Activated T-helper 1 cell treated with anti-CD3 and anti-CD28 coated beads, Interleukin-12 subunit alpha, Interleukin-12 subunit beta, Interleukin-2, Interleukin-4 antibody, amounts not matched to agents 30 ng/mL and 10 ng/mL and 1 ng/mL, durations not matched to agents 14 hours and 24 hours and 36 hours (primary cell): ENCODE data around the gene PNPLA7. TPM values are rescaled to one million over a fixed set of nuclear protein-coding genes. Genes with fewer than 3 reads are reported as not detected.
"Not testable (repeated sequence)": the region's sequence is repeated elsewhere in the genome, so short reads cannot be mapped to it uniquely, and the experiment has no call there.

Experiments
- DNase-seq: peaks from one replicate; pipeline ENCODE4 v3.0.0; 2021; ENCODE audit warnings: low spot score
- H3K27ac Mint-ChIP-seq: one replicate; pipeline ENCODE4 v1.8.0; 2021; ENCODE audit warnings: mild to moderate bottlenecking, mixed read lengths
- H3K27me3 Mint-ChIP-seq: one replicate; pipeline ENCODE4 v1.8.0; 2022; ENCODE audit warnings: mild to moderate bottlenecking, moderate library complexity, mixed read lengths; ENCODE audit not compliant: insufficient read depth
- H3K36me3 Mint-ChIP-seq: one replicate; pipeline ENCODE4 v1.8.0; 2021; ENCODE audit warnings: low read depth, mixed read lengths
- H3K4me1 Mint-ChIP-seq: one replicate; pipeline ENCODE4 v1.8.0; 2021; ENCODE audit warnings: low read depth, mixed read lengths
- H3K4me3 Mint-ChIP-seq: one replicate; pipeline ENCODE4 v1.8.0; 2021; ENCODE audit warnings: mild to moderate bottlenecking, moderate library complexity, mixed read lengths
- H3K9me3 Mint-ChIP-seq: one replicate; pipeline ENCODE4 v1.8.0; 2021; ENCODE audit warnings: mixed read lengths
- intact Hi-C: fragments of 100-400 bp; cut with micrococcal nuclease; formaldehyde crosslinking; loops from one replicate; pipeline ENCODE4 v1.15.1; 2024
- total RNA-seq: library from RNA; stranded (reverse); gene quantifications from 2 replicates; pipeline ENCODE4 v1.2.3, GENCODE V29; 2022

Gene PNPLA7
- total RNA-seq, 1 donor from 2014 or later, result 1.2 TPM

DNA sequence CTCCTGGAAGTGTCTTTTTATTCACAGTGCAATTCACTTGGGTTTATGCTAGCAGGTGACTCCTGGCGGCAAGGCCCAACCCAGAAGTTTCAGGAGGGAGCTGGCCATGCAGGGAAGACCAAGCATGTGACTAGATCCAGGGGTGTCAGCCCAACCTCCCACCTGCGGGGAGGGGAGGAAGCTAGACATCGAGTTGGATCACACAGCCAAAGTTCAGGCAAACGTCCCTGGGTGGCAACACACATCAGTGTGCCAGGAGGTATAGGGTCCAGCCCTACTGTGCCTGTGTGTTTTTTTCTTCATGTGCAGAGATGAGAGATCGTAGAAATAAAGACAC, 25.3 kb downstream of the PNPLA7 start:
- Mint-ChIP-seq H3K27ac (no peak overlapping the region), H3K9me3 (no peaks in the 10 kb centered on the region), H3K36me3 (no peaks in the 10 kb centered on the region), H3K4me3 (no peak overlapping the region), H3K27me3 (peaks cover 4% of the 10 kb centered on the region), H3K4me1 (peaks cover 6% of the 10 kb centered on the region)
- no peak for DNase-seq
- intact Hi-C loops, result loop anchor here (10.0 kb wide), 1 partner anchor 100 kb away; the partner anchor contains the start of genes EXD3 and NOXA1

DNA sequence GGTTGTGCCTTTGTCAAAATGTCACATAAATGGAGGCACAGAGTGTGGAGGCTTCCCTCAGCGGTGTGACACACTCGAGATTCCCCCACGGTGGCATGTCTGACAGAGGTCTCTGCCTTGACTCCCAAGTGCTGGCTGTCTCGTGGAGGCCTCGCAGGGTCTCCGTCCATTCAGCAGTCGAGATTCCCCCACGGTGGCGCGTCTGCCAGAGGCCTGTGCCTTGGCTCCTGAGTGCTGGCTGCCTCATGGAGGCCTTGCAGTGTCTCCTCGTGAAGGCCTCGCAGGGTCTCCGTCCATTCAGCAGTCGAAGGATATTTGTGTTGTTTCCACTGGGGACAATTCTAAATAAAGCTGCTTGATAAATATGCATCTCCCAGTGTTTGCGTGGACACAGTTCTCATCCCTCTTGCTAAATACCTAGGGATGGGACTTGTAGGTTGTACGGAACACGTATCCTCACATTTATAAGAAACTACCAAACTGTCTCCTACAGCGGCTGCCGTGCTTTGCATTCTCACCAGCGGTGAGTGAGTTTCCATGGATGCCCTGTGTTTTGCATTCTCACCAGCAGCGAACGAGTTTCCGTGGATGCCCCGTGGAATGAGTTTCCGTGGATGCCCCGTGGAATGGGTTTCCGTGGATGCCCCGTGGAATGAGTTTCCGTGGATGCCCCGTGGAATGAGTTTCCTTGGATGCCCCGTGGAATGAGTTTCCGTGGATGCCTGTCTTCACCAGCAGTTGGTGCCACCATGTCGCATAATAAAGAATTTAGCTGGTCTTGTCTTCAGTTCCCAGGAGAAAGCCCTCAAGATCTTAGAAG, 25.8 kb downstream of the PNPLA7 start:
- H3K4me3 Mint-ChIP-seq, result no peak overlapping the region
- peaks cover 4% of the 10 kb centered on the region for H3K27me3 Mint-ChIP-seq
- DNase-seq, result no peak
- no peaks in the 10 kb centered on the region for H3K9me3 Mint-ChIP-seq
- H3K4me1 Mint-ChIP-seq, result peaks cover 6% of the 10 kb centered on the region
- H3K27ac Mint-ChIP-seq, result no peak overlapping the region
- no peaks in the 10 kb centered on the region for H3K36me3 Mint-ChIP-seq
- intact Hi-C loops, result loop anchor here (10.0 kb wide), 1 partner anchor 100 kb away; the partner anchor contains the start of genes EXD3 and NOXA1

DNA sequence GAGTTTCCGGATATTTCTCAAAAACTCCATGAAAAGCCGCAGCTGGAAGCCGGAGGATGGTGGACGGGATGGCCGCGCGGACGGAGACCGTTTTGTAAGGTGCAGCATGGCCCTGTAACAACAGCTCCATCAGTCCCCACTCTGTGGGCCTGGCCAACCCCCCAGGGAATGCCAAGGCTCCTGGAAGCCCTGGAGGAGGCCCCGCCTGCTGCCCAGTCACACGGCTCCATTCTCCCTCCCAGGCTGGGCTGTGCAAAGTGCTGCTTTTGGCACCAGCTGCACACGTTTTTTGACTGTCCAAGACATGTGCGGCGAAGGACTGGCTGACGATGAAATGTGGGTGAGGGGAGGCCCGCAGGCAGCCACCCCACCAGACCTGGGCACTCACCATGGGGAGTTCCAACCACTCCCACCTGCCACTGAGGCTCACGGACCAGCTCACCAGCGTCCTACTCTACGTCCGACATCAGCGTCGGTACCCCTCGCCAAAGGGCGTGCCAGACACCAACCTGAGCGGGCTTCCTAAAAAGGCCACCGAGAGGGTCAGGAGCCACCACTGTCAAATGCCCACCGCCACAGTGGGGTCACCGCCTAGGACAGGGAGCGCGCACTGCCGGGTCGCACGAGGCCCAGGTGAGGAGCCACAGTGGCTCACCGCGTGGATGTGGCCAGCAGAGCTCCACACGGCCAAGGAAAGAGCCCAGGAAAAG, 27.3 kb downstream of the PNPLA7 start:
- no peak overlapping the region for H3K4me3 Mint-ChIP-seq
- no peak for DNase-seq
- H3K36me3 Mint-ChIP-seq, result no peaks in the 10 kb centered on the region
- intact Hi-C loops, result loop anchor here (10.0 kb wide), 1 partner anchor 98 kb away; the partner anchor contains the start of genes EXD3 and NOXA1
- H3K27ac Mint-ChIP-seq, result no peak overlapping the region
- H3K4me1 Mint-ChIP-seq, result no peaks in the 10 kb centered on the region
- H3K9me3 Mint-ChIP-seq, result no peaks in the 10 kb centered on the region
- peaks cover under 1% of the 10 kb centered on the region for H3K27me3 Mint-ChIP-seq

DNA sequence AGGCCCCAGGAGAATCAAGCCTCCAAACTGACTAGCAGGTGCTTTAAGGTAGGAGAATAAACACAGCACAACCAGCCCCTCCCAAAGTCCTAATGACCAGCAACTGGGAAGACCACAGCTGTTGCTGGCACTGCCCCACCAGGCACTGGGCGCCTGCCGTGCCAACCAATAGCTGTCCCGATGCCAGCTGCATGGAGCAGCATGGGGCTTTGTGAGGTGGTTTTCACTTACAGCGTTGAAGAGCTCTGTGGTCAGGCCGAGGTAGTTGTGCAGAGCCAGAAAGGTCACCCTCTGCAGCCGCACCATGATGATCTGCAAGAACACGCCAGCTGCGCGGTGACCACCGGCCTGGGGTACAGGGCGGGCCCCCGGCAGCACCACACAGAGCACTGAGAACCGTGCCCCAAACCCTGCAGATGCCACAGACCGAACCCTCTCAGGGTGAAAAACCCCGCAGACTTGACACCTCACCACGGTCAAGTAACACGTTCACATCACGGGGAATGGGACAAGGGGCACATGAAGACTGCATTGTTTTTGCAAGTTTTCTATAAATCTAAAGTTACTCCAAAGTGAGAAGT, 28.7 kb downstream of the PNPLA7 start:
- Mint-ChIP-seq H3K9me3 (no peaks in the 10 kb centered on the region), H3K36me3 (no peaks in the 10 kb centered on the region), H3K4me1 (no peaks in the 10 kb centered on the region), H3K27ac (no peak overlapping the region), H3K27me3 (no peaks in the 10 kb centered on the region), H3K4me3 (no peak overlapping the region)
- intact Hi-C loops, result loop anchor here (10.0 kb wide), 1 partner anchor 97 kb away; the partner anchor contains the start of genes EXD3 and NOXA1
- DNase-seq, result no peak

DNA sequence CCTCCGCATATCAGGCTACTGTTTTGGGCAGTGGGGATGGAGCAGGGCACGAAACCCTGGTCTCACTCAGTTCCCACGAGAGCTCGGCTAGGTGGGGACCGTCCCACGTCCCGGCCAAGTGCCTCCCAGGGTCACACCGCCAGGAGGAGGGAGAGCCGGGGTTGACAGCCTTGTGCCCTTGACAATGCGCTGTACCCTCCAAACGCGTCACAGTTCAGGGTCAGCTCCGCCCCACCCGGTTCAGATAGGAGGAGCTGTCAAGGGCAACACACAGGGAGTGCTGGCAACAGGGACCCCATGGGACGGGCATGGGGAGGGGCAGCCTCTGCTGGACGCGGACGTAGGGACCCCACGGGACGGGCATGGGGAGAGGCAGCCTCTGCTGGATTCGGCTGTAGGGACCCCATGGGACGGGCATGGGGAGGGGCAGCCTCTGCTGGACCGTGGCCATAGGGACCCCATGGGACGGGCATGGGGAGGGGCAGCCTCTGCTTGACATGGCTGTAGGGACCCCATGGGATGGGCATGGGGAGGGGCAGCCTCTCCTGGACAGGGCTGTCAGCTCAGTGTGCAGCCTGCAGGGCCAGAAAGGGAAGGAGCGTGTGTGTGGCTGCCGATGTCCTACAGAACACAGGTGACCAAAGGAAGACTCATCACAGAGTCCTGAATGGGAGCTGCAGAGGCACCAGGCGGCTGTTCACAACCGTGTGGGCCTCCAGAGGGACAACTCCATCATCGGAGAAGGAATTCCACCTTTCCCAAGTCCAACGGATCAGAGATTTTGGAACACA, 29.4 kb downstream of the PNPLA7 start:
- Mint-ChIP-seq H3K4me3 (no peak overlapping the region), H3K4me1 (no peaks in the 10 kb centered on the region), H3K27me3 (no peaks in the 10 kb centered on the region), H3K9me3 (no peaks in the 10 kb centered on the region), H3K27ac (no peak overlapping the region), H3K36me3 (no peaks in the 10 kb centered on the region)
- DNase-seq, result no peak
- intact Hi-C loops, result loop anchor here (10.0 kb wide), 1 partner anchor 96 kb away; the partner anchor contains the start of genes EXD3 and NOXA1

DNA sequence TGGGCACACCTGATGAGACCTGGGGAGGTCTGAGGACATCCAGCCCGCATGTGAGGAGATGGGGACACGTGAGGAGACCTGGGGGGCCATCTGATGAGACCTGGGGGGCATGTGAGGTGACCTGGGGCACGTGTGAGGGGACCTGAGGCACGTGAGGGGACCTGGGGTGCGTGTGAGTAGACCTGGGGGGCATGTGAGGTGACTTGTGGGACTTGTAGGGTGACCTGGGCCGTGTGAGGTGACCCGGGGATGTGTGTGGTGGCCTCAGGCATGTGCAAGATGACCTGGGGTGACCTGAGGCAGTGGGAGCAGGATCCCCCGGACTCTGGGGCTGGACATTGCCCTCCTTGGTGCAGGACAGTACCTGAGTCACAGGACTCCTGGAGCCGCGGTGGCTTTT, 30.6 kb downstream of the PNPLA7 start:
- Mint-ChIP-seq H3K4me1 (no peaks in the 10 kb centered on the region), H3K4me3 (no peak overlapping the region), H3K27ac (no peak overlapping the region), H3K27me3 (no peaks in the 10 kb centered on the region), H3K36me3 (no peaks in the 10 kb centered on the region), H3K9me3 (no peaks in the 10 kb centered on the region)
- DNase-seq, result no peak
- intact Hi-C loops, result no loop called here

DNA sequence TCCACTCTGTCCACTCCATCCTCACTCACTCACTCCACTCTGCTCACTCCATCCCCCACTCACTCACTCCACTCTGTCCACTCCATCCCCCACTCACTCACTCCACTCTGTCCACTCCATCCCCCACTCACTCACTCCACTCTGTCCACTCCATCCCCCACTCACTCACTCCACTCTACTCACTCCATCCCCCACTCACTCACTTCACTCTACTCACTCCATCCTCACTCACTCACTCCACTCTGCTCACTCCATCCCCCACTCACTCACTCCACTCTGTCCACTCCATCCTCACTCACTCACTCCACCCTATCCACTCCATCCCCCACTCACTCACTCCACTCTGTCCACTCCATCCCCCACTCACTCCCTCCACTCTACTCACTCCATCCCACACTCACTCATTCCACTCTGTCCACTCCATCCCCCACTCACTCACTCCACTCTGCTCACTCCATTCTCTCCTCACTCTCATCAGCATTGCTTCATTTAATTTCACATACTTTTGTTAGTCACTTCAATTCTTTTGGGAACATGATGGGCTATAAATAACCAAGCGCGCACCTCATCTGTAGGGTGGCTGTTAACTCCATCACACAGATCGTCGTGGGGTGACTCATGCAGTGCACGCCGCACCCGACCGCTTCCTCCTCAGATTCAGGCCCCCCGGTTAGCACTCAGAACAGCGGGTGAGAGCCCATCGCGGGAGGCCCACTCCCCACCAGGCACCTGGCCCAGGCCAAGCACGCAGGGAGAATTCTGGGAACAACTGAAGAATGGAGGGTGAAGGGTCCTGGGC, 31.3 kb downstream of the PNPLA7 start:
- DNase-seq, intact Hi-C loops, H3K4me3 Mint-ChIP-seq, H3K27me3 Mint-ChIP-seq, H3K9me3 Mint-ChIP-seq, H3K36me3 Mint-ChIP-seq, H3K4me1 Mint-ChIP-seq, H3K27ac Mint-ChIP-seq: not testable (repeated sequence)

DNA sequence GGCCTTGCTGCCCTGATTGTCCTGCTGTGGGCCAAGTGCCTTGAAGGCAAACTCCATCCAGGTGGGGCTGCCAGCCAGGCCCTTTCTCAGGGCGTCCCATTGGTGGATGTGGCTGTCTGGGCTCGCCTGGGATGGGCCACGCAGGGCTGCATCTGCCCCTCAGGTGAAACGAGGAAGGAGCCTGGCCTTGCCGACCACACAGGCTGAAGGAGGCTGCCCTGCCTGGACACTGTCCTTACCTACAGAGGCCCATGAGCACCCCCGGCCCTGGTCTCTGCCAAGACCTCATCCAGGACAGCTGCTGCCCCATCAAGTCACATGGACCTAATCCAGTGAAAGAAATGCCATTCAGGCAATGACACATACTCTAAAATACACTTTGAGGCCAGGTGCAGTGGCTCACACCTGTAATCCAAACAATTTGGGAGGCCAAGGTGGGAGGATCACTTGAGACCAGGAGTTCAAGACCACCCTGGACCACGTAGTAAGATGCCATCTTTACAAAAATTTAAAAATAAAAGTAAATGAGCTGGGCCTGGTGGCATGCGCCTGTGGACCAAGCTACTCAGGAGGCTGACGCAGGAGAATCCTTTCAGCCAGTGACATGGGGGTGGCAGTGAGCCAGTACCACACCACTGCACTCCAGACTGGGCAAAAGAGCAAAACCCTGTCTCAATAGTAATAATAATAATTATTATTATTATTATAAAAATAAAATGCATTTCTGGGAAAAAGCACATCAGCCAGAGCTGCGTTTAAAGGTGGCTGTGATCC, 33.9 kb downstream of the PNPLA7 start:
- DNase-seq, result no peak
- intact Hi-C loops, result no loop called here
- peaks cover 5% of the 10 kb centered on the region for H3K4me1 Mint-ChIP-seq

DNA sequence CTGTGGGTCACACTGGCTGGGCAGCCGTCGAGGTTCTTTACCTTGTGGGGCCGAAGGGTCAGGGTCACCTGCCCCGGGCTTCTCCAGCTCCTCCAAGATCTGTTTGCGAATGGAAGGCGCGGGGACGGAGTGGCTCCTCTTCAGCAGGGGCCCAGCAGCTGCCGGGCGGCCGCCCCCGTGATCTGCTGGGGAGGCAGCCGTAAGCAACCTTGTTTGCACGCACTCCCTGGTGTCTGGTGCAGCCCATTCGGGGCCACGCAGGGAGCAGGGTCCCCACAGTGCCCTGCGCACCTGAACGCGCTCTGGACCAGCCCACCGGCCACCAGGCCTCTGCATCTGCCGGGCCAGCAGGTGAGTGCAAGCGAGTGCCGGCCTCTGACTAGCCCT, 34.9 kb downstream of the PNPLA7 start:
- no peak for DNase-seq
- no peaks in the 10 kb centered on the region for H3K27me3 Mint-ChIP-seq
- no peaks in the 10 kb centered on the region for H3K36me3 Mint-ChIP-seq
- H3K4me3 Mint-ChIP-seq, result no peak overlapping the region
- H3K4me1 Mint-ChIP-seq, result peaks cover 5% of the 10 kb centered on the region
- H3K27ac Mint-ChIP-seq, result no peak overlapping the region
- intact Hi-C loops, result no loop called here
- H3K9me3 Mint-ChIP-seq, result no peaks in the 10 kb centered on the region

More for the DNA sequence above, 33.9 kb downstream of the PNPLA7 start:
- Mint-ChIP-seq H3K27ac (no peak overlapping the region), H3K27me3 (no peaks in the 10 kb centered on the region), H3K4me3 (no peak overlapping the region), H3K9me3 (no peaks in the 10 kb centered on the region), H3K36me3 (no peaks in the 10 kb centered on the region)

DNA sequence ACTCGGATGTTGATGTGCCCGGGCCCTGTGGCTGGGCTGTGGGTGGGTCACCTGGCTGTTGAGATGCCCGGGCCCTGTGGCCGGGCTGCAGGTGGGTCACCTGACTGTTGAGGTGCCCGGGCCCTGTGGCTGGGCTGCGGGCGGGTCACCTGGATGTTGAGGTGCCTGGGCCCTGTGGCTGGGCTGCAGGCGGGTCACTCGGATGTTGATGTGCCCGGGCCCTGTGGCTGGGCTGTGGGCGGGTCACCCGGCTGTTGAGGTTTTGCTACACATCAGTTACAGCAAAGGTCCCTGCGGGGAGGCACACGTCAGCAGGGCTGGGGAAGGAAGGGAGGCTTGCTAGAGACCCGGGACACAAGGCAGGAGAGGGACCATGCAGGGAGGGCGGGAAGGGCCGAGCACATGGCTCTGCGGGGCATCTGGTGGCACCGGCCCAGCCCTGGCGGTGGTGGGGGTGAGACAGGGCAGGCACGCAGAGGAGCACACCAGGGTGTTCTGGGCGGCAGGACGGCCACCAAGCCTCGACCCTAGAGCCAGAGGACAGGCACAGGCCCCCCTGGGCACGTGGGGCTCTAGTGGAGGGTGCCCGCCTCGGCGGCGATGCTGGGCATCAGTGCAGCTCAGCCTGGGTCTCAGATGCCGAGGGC, 35.4 kb downstream of the PNPLA7 start:
- intact Hi-C loops, result no loop called here
- Mint-ChIP-seq H3K27me3 (no peaks in the 10 kb centered on the region), H3K9me3 (no peaks in the 10 kb centered on the region), H3K4me3 (no peak overlapping the region), H3K4me1 (peaks cover 5% of the 10 kb centered on the region), H3K27ac (no peak overlapping the region), H3K36me3 (no peaks in the 10 kb centered on the region)
- DNase-seq, result no peak
